Stimulated activated CD8-positive, alpha-beta memory T cell treated with anti-CD3 and anti-CD28 coated beads, Interleukin-7, amount 100 ng/mL, for 48 hours (primary cell): ENCODE measurements around the gene EHBP1.
"Not testable (repeated sequence)": the region's sequence is repeated elsewhere in the genome, so short reads cannot be mapped to it uniquely, and the experiment has no call there.

Experiments used
- DNase-seq, 2 donors: peaks; one replicate each; pipeline ENCODE4 v3.0.0-alpha.2; 2020; ENCODE audit warnings: low read depth in 1 of 2; ENCODE audit errors: extremely low read depth in 1 of 2

Gene EHBP1

GRCh38 chr2:62732262-62732777 is 26.8 kb downstream of the EHBP1 start:
- DNase-seq = no peak

GRCh38 chr2:62733546-62733945 is 28.0 kb downstream of the EHBP1 start:
- no peak for DNase-seq

- no peak for DNase-seq
Observed at GRCh38 chr2:62736899-62737559, 31.5 kb downstream of the EHBP1 start.

- DNase-seq = no peak
Observed at GRCh38 chr2:62738981-62739936, 33.7 kb downstream of the EHBP1 start.

- no peak for DNase-seq
Observed at GRCh38 chr2:62740221-62740620, 34.7 kb downstream of the EHBP1 start.

GRCh38 chr2:62741127-62741526 is 35.6 kb downstream of the EHBP1 start:
- DNase-seq = no peak

- no peak for DNase-seq
Observed at GRCh38 chr2:62741954-62742722, 36.6 kb downstream of the EHBP1 start.

GRCh38 chr2:62743506-62743905 is 38.0 kb downstream of the EHBP1 start:
- no peak for DNase-seq

GRCh38 chr2:62744603-62745002 is 39.1 kb downstream of the EHBP1 start:
- no peak for DNase-seq

GRCh38 chr2:62745891-62746481 is 40.5 kb downstream of the EHBP1 start:
- no peak for DNase-seq

- no peak for DNase-seq
Observed at GRCh38 chr2:62747169-62747568, 41.7 kb downstream of the EHBP1 start.

GRCh38 chr2:62747876-62748275 is 42.4 kb downstream of the EHBP1 start:
- no peak for DNase-seq

GRCh38 chr2:62749111-62749510 is 43.6 kb downstream of the EHBP1 start:
- not testable (repeated sequence) for DNase-seq

GRCh38 chr2:62757029-62757428 is 51.5 kb downstream of the EHBP1 start:
- DNase-seq = no peak

- DNase-seq = no peak
Observed at GRCh38 chr2:62760026-62760425, 54.5 kb downstream of the EHBP1 start.

- no peak for DNase-seq
Observed at GRCh38 chr2:62760555-62760954, 55.0 kb downstream of the EHBP1 start.

- no peak for DNase-seq
Observed at GRCh38 chr2:62765619-62766376, 60.3 kb downstream of the EHBP1 start.

GRCh38 chr2:62768615-62769014 is 63.1 kb downstream of the EHBP1 start:
- no peak for DNase-seq

GRCh38 chr2:62770629-62771028 is 65.1 kb downstream of the EHBP1 start:
- no peak for DNase-seq
